Urinary bladder (tissue), 4 donors: ENCODE data around the gene GRIA3. TPM values are rescaled to one million over a fixed set of nuclear protein-coding genes. Genes with fewer than 3 reads are reported as not detected.
"Not testable (repeated sequence)": the region's sequence is repeated elsewhere in the genome, so short reads cannot be mapped to it uniquely, and the experiment has no call there.

ENCODE experiments used
- DNase-seq: peaks from one replicate; pipeline ENCODE4 v3.0.0-alpha.2; 2015; ENCODE audit errors: extremely low spot score
- H3K27ac ChIP-seq: one replicate; pipeline ENCODE4 v1.5.1; 2013; ENCODE audit warnings: low read depth, mild to moderate bottlenecking, moderate library complexity
- H3K36me3 ChIP-seq: one replicate; pipeline ENCODE4 v1.6.1; 2013; ENCODE audit warnings: mild to moderate bottlenecking, moderate library complexity; ENCODE audit not compliant: insufficient read depth
- H3K4me1 ChIP-seq: one replicate; pipeline ENCODE4 v1.6.1; 2013; ENCODE audit warnings: mild to moderate bottlenecking, moderate library complexity; ENCODE audit not compliant: insufficient read depth
- H3K4me3 ChIP-seq: one replicate; pipeline ENCODE4 v1.5.1; 2013; ENCODE audit warnings: low read depth, low read length
- WGBS: extraction: QIAGEN DNeasy Blood & Tissue Kit; methylation state at CpG from one replicate; pipeline ENCODE4 v1.1.7; 2013; 5-methylcytosine and 5-hydroxymethylcytosine counted together
- polyA plus RNA-seq: library from polyadenylated mRNA; stranded (reverse); fragments of 200-250 nt; gene quantifications from one replicate; pipeline ENCODE4 v1.2.3, GENCODE V29; 2013
- total RNA-seq: library from RNA; depleted of rRNA; stranded (reverse); fragments of >200 nt; gene quantifications from one replicate; pipeline ENCODE4 v1.2.3, GENCODE V29; 2014
- donor health status: healthy with polysubstance abuse.
- donor health status: healthy.

Gene GRIA3
- total and polyA plus RNA-seq, 2 donors: 0.94 to 6.0 TPM

DNA sequence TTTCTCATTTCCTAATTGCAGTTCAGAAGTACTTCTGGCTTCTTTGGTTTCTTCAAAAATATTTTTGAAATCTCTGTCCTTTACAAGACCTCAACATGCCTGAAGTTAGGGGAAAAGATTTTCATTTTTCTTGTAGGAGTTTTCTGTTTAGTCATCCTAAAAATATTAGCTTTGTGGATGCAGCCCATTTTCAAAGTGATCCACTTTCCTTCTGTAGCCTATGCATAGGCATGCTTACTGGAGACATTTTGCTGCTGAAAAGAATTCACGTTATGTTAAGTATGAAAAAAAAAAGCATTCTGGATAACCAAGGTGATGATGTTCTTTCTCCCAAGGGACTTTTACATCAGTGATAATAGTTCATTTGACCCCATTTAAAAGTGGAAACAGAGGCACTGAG, 303.2 kb downstream of the GRIA3 start:
- no peak for DNase-seq
- no peaks in the 10 kb centered on the region for H3K4me1 ChIP-seq
- no peak overlapping the region for H3K27ac ChIP-seq
- no peak overlapping the region for H3K4me3 ChIP-seq
- no peaks in the 10 kb centered on the region for H3K36me3 ChIP-seq
- WGBS: 76% methylated on average over 1 of the region's 1 CpG

DNA sequence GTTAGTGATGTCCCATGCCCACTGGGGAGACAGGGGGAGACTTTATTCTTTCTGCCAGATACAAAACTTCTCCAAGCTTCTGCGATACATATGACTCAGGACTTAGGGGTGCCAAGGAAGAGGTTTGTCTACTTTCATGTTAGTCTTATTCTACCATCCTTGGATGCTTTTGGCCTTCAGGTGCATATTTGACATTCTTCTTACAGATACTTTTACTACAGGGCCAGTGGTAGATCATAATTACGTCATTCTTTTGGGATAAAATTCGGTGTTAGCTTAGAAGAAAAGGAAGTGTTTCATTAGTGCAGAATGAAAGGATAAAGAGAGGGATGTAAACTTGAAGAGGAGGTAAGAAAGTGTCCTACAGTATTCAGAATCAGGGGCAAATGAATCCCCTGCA, 303.6 kb downstream of the GRIA3 start:
- H3K4me3 ChIP-seq: no peak overlapping the region
- 75% methylated on average over 3 of the region's 3 CpGs for WGBS

GRCh38 chrX:123489011-123489410, 304.9 kb downstream of the GRIA3 start:
- H3K27ac ChIP-seq: no peak overlapping the region
- no peaks in the 10 kb centered on the region for H3K36me3 ChIP-seq
- WGBS: 50% methylated on average over 1 of the region's 1 CpG
- no peak overlapping the region for H3K4me3 ChIP-seq
- H3K4me1 ChIP-seq: no peaks in the 10 kb centered on the region
- no peak for DNase-seq

More for the DNA sequence above, 303.6 kb downstream of the GRIA3 start:
- H3K27ac ChIP-seq: no peak overlapping the region
- no peaks in the 10 kb centered on the region for H3K36me3 ChIP-seq
- H3K4me1 ChIP-seq: no peaks in the 10 kb centered on the region
- no peak for DNase-seq

- Histone ChIP-seq H3K4me3 (no peak overlapping the region), H3K27ac (no peak overlapping the region), H3K4me1 (no peaks in the 10 kb centered on the region), H3K36me3 (no peaks in the 10 kb centered on the region)
- DNase-seq: no peak
- 49% methylated on average over 1 of the region's 1 CpG for WGBS
These were observed 309.8 kb downstream of the GRIA3 start for GRCh38 chrX:123493857-123494256.

- DNase-seq: no peak
- 98% methylated on average over 7 of the region's 7 CpGs for WGBS
These were observed 315.7 kb downstream of the GRIA3 start for GRCh38 chrX:123499787-123500186.

DNA sequence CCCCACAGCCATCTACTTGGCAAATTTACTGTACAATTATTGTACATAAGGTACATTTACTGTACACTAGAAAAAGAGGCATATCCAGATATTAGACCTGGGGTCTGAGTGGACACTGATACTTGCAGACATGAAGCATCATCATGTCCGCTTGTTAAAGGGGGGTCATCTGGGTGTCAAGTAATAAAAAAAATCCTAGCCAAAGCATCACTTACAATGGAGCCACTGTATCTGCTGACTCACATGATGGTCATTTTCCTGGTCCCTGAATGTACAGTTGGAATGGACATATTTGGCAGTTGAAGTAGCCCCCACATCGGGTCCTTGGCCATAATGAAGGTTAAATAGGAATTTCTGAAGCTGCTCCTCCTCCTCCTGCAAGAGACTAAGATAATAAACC, 320.0 kb downstream of the GRIA3 start:
- no peak overlapping the region for H3K27ac ChIP-seq
- no peak for DNase-seq
- H3K36me3 ChIP-seq: no peaks in the 10 kb centered on the region
- no peaks in the 10 kb centered on the region for H3K4me1 ChIP-seq
- no peak overlapping the region for H3K4me3 ChIP-seq
- WGBS: 86% methylated on average over 2 of the region's 2 CpGs

More at GRCh38 chrX:123499787-123500186, 315.7 kb downstream of the GRIA3 start:
- H3K27ac ChIP-seq: no peak overlapping the region
- no peaks in the 10 kb centered on the region for H3K4me1 ChIP-seq
- no peak overlapping the region for H3K4me3 ChIP-seq
- H3K36me3 ChIP-seq: no peaks in the 10 kb centered on the region

- Histone ChIP-seq H3K36me3 (no peaks in the 10 kb centered on the region), H3K4me1 (no peaks in the 10 kb centered on the region), H3K4me3 (no peak overlapping the region), H3K27ac (no peak overlapping the region)
- 46% methylated on average over 3 of the region's 3 CpGs for WGBS
- no peak for DNase-seq
These were observed 320.7 kb downstream of the GRIA3 start for GRCh38 chrX:123504630-123505270.

DNA sequence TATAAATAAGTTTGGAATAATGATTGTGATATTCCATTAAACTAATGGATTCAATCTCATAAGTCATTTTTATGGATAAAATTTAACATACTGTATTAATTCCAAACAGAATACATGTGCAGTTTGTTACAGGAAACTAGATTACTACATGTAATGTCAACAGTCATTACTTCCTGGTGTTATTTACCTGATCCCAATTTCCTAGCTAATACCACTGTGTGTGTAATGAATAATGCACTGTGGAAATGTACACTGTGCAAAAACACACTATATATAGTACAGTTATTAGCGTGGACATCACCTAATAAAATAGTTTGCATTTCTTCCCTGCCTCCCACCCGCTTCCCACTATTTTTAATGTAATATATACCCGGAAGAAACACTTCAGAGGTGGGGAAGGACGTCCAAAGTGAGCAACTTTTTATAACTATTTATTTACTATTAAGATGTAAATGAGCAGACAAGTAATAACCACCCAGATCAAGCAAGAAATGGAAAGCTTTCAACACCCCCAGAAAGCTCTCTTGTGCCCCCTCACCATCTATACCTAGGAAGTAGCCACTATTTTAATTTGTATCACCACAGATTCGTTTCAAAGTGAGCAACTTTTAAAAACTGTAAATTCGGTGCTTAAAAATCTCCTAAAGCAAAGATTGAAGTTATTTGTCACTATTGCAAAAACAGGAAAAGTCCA, 329.7 kb downstream of the GRIA3 start:
- Histone ChIP-seq H3K4me1 (no peaks in the 10 kb centered on the region), H3K36me3 (no peaks in the 10 kb centered on the region), H3K27ac (no peak overlapping the region), H3K4me3 (no peak overlapping the region)
- no peak for DNase-seq
- 74% methylated on average over 6 of the region's 6 CpGs for WGBS

DNA sequence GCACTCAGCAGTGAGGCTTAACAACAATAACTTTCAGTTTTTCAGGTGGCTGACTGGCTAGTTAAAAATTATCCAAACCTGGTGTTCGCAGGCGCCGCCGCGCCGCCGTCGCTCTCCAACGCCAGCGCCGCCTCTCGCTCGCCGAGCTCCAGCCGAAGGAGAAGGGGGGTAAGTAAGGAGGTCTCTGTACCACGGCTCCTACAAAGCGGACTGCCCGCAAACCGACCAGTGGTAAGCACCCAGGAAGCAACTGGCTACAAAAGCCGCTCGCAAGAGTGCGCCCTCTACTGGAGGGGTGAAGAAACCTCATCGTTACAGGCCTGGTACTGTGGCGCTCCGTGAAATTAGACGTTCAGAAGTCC, 330.2 kb downstream of the GRIA3 start:
- not testable (repeated sequence) for H3K4me3 ChIP-seq, DNase-seq, H3K4me1 ChIP-seq, H3K36me3 ChIP-seq, H3K27ac ChIP-seq
- WGBS: 79% methylated on average over 26 of the region's 26 CpGs

GRCh38 chrX:123518791-123519190, 334.7 kb downstream of the GRIA3 start:
- DNase-seq: no peak
- Histone ChIP-seq H3K36me3 (no peaks in the 10 kb centered on the region), H3K4me3 (no peak overlapping the region), H3K4me1 (no peaks in the 10 kb centered on the region), H3K27ac (no peak overlapping the region)
- 75% methylated on average over 2 of the region's 2 CpGs for WGBS

DNA sequence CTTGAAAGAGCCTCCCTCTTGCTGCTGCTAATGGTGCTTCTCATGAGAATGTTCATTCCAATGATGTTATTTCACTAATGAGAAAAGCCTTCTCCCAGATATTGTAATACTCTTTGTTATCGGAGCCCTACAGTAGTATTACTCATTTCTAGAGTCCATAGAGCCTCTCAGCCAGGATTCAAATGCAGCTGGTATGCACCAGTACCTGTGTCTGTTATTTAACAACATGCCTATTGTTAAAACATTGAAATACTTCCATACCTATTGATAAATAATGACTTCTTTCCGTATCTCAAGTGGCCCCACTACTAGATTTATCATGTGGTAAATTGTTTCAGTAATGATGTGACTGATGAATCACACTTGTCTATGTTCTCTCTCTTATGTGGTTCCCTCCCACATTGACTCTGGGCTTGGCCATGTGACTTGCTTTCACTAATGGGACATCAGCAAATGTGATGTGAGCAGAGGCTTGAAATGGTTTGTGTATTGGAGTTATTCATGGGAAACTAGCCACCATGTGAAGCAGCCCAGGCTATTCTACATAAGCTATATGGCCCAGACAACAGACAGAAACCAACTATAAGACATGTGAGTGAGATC, 341.1 kb downstream of the GRIA3 start:
- Histone ChIP-seq H3K4me1 (no peaks in the 10 kb centered on the region), H3K4me3 (no peak overlapping the region), H3K27ac (no peak overlapping the region), H3K36me3 (no peaks in the 10 kb centered on the region)
- WGBS: 76% methylated on average over 2 of the region's 2 CpGs
- no peak for DNase-seq

- H3K36me3 ChIP-seq, H3K27ac ChIP-seq, H3K4me3 ChIP-seq, DNase-seq, H3K4me1 ChIP-seq: not testable (repeated sequence)
- WGBS: 89% methylated on average over 1 of the region's 1 CpG
These were observed 346.6 kb downstream of the GRIA3 start for GRCh38 chrX:123530726-123531125.
